Panc1 (cell line): ENCODE data around the gene PEAK3. TPM values are rescaled to one million over a fixed set of nuclear protein-coding genes. Genes with fewer than 3 reads are reported as not detected.

Experiments used
- ATAC-seq: fragments of 200-7000 bp; cut with Tn5 transposase; 2 replicates; pipeline ENCODE4 v1.9.1; 2020; ENCODE audit warnings: mild to moderate bottlenecking, moderate library complexity
- BruUV-seq: library from RNA; stranded (reverse); fragments of 400-500 nt; replicated peaks from 2 replicates; lab custom pipeline; 2021; lab: Mats Ljungman, UMichigan
- CTCF ChIA-PET: fragments of 300-600 bp; sonication (Branson Sonifier 250); formaldehyde crosslinking; loops from one replicate; lab custom pipeline; 2022; ENCODE audit warnings: antibody characterized with exemption; lab: Charles Lee
- POLR2A ChIA-PET: fragments of 300-600 bp; sonication (Branson Sonifier 250); formaldehyde crosslinking; loops from one replicate; lab custom pipeline; 2022; ENCODE audit warnings: antibody characterized with exemption; lab: Charles Lee
- DNase-seq: peaks from one replicate; pipeline ENCODE4 v3.0.0-alpha.2; 2010; ENCODE audit warnings: low read depth, low spot score
- H3K27ac ChIP-seq: 2 replicates; pipeline ENCODE4 v1.5.1; 2011; ENCODE audit warnings: mild to moderate bottlenecking, low read length, inconsistent platforms
- H3K27me3 ChIP-seq: fragments of 200-500 bp; sonication (Bioruptor generic); 2 replicates; pipeline ENCODE4 v1.6.0; 2014; ENCODE audit warnings: low read length, inconsistent platforms; ENCODE audit not compliant: control insufficient read depth, insufficient read depth
- H3K36me3 ChIP-seq: fragments of 200-500 bp; sonication (Bioruptor generic); 2 replicates; pipeline ENCODE4 v1.5.1; 2014; ENCODE audit warnings: inconsistent platforms, mild to moderate bottlenecking, low read length, moderate library complexity; ENCODE audit not compliant: control insufficient read depth, insufficient read depth
- H3K4me1 ChIP-seq: 2 replicates; pipeline ENCODE4 v1.5.1; 2011; ENCODE audit warnings: inconsistent platforms, mild to moderate bottlenecking, low read length, moderate library complexity; ENCODE audit not compliant: control insufficient read depth, insufficient read depth
- H3K4me3 ChIP-seq, 2 experiments: 2 replicates each; pipeline ENCODE4 v1.5.1; 2011 to 2012; ENCODE audit warnings: low read depth in 2 of 2, low read length in 2 of 2, mild to moderate bottlenecking in 2 of 2, inconsistent platforms in 1 of 2, moderate library complexity in 1 of 2
- H3K9me3 ChIP-seq: fragments of 200-500 bp; sonication (Bioruptor generic); 2 replicates; pipeline ENCODE4 v1.5.1; 2014; ENCODE audit warnings: low read depth, mild to moderate bottlenecking, inconsistent platforms, low read length, moderate library complexity; ENCODE audit not compliant: control insufficient read depth, insufficient read depth
- POLR2AphosphoS5 ChIP-seq: IDR thresholded peaks from 2 replicates; pipeline ENCODE4 v1.6.1; 2012; ENCODE audit warnings: mild to moderate bottlenecking, low read depth, low read length, moderate library complexity
- SIN3A ChIP-seq: IDR thresholded peaks from 2 replicates; pipeline ENCODE4 v1.6.1; 2012; ENCODE audit warnings: low read depth, mild to moderate bottlenecking, low read length, moderate library complexity, borderline replicate concordance; ENCODE audit not compliant: insufficient read depth
- TCF7L2 ChIP-seq: IDR thresholded peaks from 2 replicates; pipeline ENCODE4 v1.6.1; 2011; ENCODE audit warnings: mild to moderate bottlenecking, low read depth, low read length, inconsistent platforms
- in situ Hi-C: cut with HindIII; loops from 2 replicates; pipeline ENCODE4 v1.10.0; 2016; ENCODE audit warnings: low sequenced_read_pairs, low pct_unique_long_range_greater_than_20kb
- intact Hi-C: fragments of 100-400 bp; cut with micrococcal nuclease; formaldehyde crosslinking; loops from one replicate; pipeline ENCODE4 v1.10.0; 2022; ENCODE audit not compliant: unreplicated experiment
- total RNA-seq: library from RNA; stranded (reverse); gene quantifications from one replicate; pipeline ENCODE4 v1.2.1, GENCODE V29; 2021; ENCODE audit not compliant: unreplicated experiment
- TF ChIP-seq, protein P1 (sequence below): fragments of 450-650 bp; IDR thresholded peaks from 2 replicates; pipeline ENCODE4 v1.5.1; 2017; ENCODE audit warnings: mild to moderate bottlenecking
- TF ChIP-seq, protein P2 (sequence below), 2 experiments: IDR thresholded peaks; 2 replicates each; pipeline ENCODE4 v1.6.1; 2011 to 2012; ENCODE audit warnings: low read depth in 2 of 2, control low read depth in 1 of 2, low read length in 1 of 2, mild to moderate bottlenecking in 1 of 2, moderate library complexity in 1 of 2; ENCODE audit not compliant: insufficient read depth in 1 of 2

PEAK3 gene
- total RNA-seq, 1 experiment from 2014 or later = not detected

DNA sequence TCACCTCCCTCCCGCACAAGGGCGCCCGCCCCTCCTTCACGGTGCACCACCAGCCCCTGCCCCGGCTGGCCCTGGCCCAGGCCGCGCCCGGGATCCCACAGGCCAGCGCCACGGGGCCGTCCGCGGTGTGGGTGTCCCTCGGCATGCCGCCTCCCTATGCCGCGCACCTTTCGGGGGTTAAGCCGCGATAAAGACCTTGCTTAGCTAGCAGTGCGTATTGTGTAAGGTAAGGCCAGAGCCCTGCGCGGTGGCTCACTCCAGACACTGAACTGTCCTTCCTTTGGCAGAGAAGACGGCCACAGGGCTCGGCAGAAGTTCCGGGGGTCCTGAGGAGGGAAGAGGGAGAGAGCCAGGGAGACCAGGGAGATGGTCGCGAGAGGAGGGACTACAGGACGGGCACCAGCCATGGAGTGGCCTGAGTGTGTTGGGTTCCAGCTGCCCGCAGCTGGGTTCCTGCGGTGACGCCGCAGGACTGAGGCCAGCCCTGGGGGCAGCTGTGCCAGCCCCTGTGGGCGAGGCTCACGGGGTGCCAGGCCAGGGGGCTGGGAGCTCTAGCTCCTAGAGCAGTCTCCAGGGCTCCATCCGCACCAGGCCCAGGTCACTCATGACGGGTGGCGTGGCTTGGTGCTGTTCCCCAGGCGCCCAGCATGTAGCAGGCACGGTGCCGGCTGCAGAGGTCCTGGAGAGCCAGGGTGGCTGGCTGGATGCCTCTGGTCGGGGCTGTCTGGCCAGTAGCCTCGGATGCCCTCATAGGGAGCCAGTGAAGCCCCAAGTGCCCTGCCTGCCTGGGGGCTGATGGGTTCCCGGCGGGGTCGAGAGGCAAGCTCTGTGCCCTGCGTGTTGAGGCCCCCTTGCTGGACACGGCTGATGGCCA lies 53.6 kb downstream of the PEAK3 start:
- Histone ChIP-seq H3K9me3 (no peaks in the 10 kb centered on the region), H3K27ac (no peak overlapping the region), H3K4me3 (no peak overlapping the region), H3K27me3 (no peaks in the 10 kb centered on the region), H3K36me3 (no peaks in the 10 kb centered on the region), H3K4me1 (peaks cover 10% of the 10 kb centered on the region)
- intact Hi-C loops (no loop called here), in situ Hi-C loops (no loop called here)
- ChIA-PET POLR2A (interaction anchor here (0.6 kb wide), 1 partner anchor 66 kb away, joined by 9 read pairs; no protein-coding TSS in a partner anchor), CTCF (no interaction called here)
- no TSS peak for BruUV-seq
- no peak for ATAC-seq
- DNase-seq = no peak
- TF ChIP-seq, protein P1, sequence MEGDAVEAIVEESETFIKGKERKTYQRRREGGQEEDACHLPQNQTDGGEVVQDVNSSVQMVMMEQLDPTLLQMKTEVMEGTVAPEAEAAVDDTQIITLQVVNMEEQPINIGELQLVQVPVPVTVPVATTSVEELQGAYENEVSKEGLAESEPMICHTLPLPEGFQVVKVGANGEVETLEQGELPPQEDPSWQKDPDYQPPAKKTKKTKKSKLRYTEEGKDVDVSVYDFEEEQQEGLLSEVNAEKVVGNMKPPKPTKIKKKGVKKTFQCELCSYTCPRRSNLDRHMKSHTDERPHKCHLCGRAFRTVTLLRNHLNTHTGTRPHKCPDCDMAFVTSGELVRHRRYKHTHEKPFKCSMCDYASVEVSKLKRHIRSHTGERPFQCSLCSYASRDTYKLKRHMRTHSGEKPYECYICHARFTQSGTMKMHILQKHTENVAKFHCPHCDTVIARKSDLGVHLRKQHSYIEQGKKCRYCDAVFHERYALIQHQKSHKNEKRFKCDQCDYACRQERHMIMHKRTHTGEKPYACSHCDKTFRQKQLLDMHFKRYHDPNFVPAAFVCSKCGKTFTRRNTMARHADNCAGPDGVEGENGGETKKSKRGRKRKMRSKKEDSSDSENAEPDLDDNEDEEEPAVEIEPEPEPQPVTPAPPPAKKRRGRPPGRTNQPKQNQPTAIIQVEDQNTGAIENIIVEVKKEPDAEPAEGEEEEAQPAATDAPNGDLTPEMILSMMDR = no peak
- no peak for TF ChIP-seq TCF7L2
- TF ChIP-seq SIN3A = no peak
- TF ChIP-seq POLR2AphosphoS5 = no peak
- TF ChIP-seq, protein P2, sequence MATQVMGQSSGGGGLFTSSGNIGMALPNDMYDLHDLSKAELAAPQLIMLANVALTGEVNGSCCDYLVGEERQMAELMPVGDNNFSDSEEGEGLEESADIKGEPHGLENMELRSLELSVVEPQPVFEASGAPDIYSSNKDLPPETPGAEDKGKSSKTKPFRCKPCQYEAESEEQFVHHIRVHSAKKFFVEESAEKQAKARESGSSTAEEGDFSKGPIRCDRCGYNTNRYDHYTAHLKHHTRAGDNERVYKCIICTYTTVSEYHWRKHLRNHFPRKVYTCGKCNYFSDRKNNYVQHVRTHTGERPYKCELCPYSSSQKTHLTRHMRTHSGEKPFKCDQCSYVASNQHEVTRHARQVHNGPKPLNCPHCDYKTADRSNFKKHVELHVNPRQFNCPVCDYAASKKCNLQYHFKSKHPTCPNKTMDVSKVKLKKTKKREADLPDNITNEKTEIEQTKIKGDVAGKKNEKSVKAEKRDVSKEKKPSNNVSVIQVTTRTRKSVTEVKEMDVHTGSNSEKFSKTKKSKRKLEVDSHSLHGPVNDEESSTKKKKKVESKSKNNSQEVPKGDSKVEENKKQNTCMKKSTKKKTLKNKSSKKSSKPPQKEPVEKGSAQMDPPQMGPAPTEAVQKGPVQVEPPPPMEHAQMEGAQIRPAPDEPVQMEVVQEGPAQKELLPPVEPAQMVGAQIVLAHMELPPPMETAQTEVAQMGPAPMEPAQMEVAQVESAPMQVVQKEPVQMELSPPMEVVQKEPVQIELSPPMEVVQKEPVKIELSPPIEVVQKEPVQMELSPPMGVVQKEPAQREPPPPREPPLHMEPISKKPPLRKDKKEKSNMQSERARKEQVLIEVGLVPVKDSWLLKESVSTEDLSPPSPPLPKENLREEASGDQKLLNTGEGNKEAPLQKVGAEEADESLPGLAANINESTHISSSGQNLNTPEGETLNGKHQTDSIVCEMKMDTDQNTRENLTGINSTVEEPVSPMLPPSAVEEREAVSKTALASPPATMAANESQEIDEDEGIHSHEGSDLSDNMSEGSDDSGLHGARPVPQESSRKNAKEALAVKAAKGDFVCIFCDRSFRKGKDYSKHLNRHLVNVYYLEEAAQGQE (IDR thresholded peaks at IDR 0.05; ENCODE audit: insufficient read depth in 1 of 2, low read depth in 2 of 2, low read length in 1 of 2) = no peak

DNA sequence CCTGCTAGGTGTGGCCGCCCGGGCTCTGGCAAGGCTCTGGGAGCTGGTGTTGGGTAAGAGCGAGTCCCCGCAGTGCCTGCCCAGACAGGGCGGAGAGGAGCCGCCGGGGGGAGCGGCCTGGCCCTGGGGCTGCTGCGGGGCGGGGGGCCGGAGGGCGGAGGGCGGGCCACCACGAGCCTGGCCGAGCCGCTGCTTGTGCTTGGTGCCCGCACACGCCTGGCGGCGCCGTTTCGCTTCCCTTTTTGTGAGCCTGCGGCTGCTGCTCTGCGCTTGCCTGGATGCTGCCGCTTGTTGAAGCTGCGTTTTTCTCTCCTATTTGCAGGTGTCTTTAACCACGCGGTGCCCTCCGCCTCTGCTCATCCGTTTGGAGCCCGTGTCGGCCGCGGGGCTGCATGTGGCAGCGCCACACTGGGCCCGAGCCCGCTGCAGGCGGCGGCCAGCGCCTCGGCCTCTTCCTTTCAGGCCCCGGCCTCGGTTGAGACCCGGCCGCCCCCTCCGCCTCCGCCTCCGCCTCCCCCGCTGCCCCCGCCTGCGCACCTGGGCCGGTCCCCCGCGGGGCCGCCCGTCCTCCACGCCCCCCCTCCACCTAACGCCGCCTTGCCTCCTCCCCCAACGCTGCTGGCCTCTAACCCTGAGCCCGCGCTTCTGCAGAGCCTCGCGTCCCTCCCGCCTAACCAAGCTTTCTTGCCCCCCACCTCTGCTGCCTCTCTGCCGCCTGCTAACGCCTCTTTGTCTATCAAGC lies 54.4 kb downstream of the PEAK3 start:
- H3K4me1 ChIP-seq = peaks cover 3% of the 10 kb centered on the region; the same call in 1 of the 2 replicates
- H3K9me3 ChIP-seq = no peaks in the 10 kb centered on the region
- ChIA-PET POLR2A (no interaction called here), CTCF (interaction anchor here (0.6 kb wide), 1 partner anchor 118 kb away, joined by 3 read pairs; no protein-coding TSS in a partner anchor)
- ATAC-seq (no peak), DNase-seq (no peak)
- in situ Hi-C loops (no loop called here), intact Hi-C loops (no loop called here)
- TF ChIP-seq TCF7L2 (no peak), POLR2AphosphoS5 (no peak), SIN3A (no peak)
- TF ChIP-seq, protein P2 (IDR thresholded peaks at IDR 0.05; ENCODE audit: insufficient read depth in 1 of 2, low read depth in 2 of 2, low read length in 1 of 2) = no peak
- TF ChIP-seq, protein P1 = no peak
- BruUV-seq = no TSS peak
- H3K36me3 ChIP-seq = no peaks in the 10 kb centered on the region
- H3K27ac ChIP-seq = no peak overlapping the region
- no peaks in the 10 kb centered on the region for H3K27me3 ChIP-seq
- H3K4me3 ChIP-seq = no peak overlapping the region
